Coronary artery (tissue), 2 donors: ENCODE results near the gene SECISBP2.
"Not testable (repeated sequence)": the region's sequence is repeated elsewhere in the genome, so short reads cannot be mapped to it uniquely, and the experiment has no call there.

ENCODE experiments used
- DNase-seq: peaks from one replicate; pipeline ENCODE4 v3.0.0-alpha.2; 2017; ENCODE audit warnings: low spot score
- H3K27ac ChIP-seq, 2 donors: fragments of 200-600 bp; sonication (generic); one replicate each; pipeline ENCODE4 v1.5.1; 2016 to 2019
- H3K4me3 ChIP-seq: fragments of 200-600 bp; sonication (generic); 2 replicates; pipeline ENCODE4 v1.5.1; 2016; ENCODE audit warnings: mild to moderate bottlenecking, moderate library complexity
- CTCF ChIP-seq: fragments of 200-600 bp; sonication (generic); IDR thresholded peaks from one replicate; pipeline ENCODE4 v1.5.1; 2019; ENCODE audit warnings: antibody characterized with exemption

Gene SECISBP2

DNA sequence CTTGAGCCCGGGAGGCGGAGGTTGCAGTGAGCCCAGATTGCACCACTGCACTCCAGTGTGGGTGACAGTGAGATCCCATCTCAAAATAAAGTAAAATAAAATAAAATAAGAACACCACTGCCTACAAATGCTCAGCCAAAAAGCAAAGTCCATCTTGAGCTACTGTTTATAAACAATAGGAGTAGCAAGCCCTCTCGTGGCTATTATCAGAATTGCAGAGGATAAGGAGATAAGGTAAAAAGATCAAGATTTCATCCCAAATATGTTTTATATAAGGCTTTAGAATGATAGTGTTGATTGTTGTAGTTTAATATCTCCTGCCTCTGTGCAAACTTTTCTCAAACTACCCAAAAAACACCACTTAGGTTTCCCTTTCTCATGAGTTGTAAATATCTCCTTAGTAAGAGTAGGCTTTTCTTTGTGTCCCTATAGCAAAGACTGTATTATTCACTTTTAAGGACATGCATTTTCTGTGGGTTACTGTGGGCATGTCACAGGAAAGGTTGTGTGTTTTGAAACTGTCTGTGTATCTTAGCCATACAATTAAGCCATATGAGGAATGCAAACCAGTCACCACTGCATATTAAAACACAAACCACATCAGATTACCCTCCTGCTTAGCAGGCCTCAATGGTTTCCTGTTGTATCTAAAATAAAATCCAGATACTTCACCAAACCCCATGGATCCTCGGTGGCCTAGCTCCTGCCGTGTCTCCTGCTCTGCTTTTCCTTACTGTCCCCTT, 39.1 kb upstream of the SECISBP2 start:
- H3K27ac ChIP-seq = no peak overlapping the region
- H3K4me3 ChIP-seq = no peak overlapping the region
- TF ChIP-seq CTCF = peak; percentile 30
- no peak for DNase-seq

DNA sequence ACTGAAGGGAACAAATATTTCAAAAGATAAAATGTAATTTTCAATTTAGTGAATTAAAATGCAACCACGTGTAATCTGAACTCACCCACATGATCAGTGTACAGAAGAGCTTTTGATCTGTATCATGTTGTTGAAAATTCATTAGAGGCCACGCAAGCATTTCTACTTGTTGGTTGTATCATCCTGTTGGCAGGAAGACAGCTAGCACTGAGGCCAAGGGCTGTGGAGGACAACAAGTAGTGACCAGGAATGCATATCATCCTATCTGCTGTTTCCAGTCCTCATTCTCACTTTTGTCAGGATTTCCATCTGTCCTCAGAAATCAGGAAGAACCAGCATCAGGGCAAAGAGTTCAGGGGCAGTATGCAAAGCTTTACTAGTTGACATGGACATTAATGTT, 37.2 kb upstream of the SECISBP2 start:
- Histone ChIP-seq H3K4me3 (no peak overlapping the region), H3K27ac (no peak overlapping the region)
- no peak for DNase-seq
- TF ChIP-seq CTCF = no peak

GRCh38 chr9:89282248-89282968, 35.9 kb upstream of the SECISBP2 start:
- peak overlapping the region; percentile 60 for H3K4me3 ChIP-seq
- not testable (repeated sequence) for H3K27ac ChIP-seq, DNase-seq

GRCh38 chr9:89284076-89284475, 34.2 kb upstream of the SECISBP2 start:
- DNase-seq = no peak
- no peak overlapping the region for H3K27ac ChIP-seq
- TF ChIP-seq CTCF = no peak

DNA sequence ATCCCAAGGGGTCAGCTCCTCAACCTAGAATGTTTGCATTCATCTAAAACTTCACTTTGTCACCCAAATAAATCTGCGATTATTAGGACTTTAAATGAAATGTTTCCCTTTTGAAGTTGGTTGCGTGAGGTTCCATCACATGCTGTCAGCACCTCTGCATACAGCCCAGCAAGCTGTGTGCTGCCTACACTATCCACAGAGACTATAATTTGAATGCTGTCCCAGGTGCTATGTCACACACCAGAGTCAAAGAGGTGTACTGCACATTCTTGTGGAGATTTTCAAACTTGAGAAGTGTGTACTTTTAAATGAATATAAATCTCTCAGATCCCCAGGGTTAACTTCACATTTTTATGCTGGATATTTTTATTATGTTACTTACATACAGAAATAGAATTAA, 26.6 kb upstream of the SECISBP2 start:
- DNase-seq = no peak
- Histone ChIP-seq H3K27ac (no peak overlapping the region), H3K4me3 (no peak overlapping the region)
- no peak for TF ChIP-seq CTCF

More at GRCh38 chr9:89284076-89284475, 34.2 kb upstream of the SECISBP2 start:
- H3K4me3 ChIP-seq = no peak overlapping the region

DNA sequence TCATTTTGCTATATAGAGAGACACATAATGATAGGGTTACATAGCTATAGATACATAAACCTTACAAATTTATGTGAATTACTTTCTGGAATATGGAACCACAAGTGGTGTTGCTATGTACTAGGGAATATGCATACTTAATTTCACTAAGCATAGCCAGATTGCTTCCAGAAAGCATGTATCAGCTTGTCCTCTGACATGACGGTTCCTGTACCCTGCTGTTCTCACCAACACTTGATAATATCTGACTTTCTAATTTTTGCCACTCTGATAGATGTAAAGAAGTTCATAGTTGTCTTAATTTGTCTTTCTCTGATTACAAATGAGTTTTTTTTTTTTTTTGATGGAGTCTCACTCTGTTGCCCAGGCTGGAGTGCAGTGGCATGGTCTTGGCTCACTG, 25.3 kb upstream of the SECISBP2 start:
- no peak overlapping the region for H3K4me3 ChIP-seq
- DNase-seq = no peak
- H3K27ac ChIP-seq = no peak overlapping the region
- no peak for TF ChIP-seq CTCF

- no peak for TF ChIP-seq CTCF
- no peak overlapping the region for H3K4me3 ChIP-seq
- no peak overlapping the region for H3K27ac ChIP-seq
- no peak for DNase-seq
Observed at GRCh38 chr9:89295400-89295799, 22.9 kb upstream of the SECISBP2 start.

- H3K27ac ChIP-seq, DNase-seq, H3K4me3 ChIP-seq: not testable (repeated sequence)
Observed at GRCh38 chr9:89301996-89302395, 16.3 kb upstream of the SECISBP2 start.
